ENCODE measurements around the gene PIK3R5. TPM values are rescaled to one million over a fixed set of nuclear protein-coding genes. Genes with fewer than 3 reads are reported as not detected.

Gene PIK3R5, protein sequence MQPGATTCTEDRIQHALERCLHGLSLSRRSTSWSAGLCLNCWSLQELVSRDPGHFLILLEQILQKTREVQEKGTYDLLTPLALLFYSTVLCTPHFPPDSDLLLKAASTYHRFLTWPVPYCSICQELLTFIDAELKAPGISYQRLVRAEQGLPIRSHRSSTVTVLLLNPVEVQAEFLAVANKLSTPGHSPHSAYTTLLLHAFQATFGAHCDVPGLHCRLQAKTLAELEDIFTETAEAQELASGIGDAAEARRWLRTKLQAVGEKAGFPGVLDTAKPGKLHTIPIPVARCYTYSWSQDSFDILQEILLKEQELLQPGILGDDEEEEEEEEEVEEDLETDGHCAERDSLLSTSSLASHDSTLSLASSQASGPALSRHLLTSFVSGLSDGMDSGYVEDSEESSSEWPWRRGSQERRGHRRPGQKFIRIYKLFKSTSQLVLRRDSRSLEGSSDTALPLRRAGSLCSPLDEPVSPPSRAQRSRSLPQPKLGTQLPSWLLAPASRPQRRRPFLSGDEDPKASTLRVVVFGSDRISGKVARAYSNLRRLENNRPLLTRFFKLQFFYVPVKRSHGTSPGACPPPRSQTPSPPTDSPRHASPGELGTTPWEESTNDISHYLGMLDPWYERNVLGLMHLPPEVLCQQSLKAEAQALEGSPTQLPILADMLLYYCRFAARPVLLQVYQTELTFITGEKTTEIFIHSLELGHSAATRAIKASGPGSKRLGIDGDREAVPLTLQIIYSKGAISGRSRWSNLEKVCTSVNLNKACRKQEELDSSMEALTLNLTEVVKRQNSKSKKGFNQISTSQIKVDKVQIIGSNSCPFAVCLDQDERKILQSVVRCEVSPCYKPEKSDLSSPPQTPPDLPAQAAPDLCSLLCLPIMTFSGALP
- total RNA-seq, result not detected in 2 replicates

DNA sequence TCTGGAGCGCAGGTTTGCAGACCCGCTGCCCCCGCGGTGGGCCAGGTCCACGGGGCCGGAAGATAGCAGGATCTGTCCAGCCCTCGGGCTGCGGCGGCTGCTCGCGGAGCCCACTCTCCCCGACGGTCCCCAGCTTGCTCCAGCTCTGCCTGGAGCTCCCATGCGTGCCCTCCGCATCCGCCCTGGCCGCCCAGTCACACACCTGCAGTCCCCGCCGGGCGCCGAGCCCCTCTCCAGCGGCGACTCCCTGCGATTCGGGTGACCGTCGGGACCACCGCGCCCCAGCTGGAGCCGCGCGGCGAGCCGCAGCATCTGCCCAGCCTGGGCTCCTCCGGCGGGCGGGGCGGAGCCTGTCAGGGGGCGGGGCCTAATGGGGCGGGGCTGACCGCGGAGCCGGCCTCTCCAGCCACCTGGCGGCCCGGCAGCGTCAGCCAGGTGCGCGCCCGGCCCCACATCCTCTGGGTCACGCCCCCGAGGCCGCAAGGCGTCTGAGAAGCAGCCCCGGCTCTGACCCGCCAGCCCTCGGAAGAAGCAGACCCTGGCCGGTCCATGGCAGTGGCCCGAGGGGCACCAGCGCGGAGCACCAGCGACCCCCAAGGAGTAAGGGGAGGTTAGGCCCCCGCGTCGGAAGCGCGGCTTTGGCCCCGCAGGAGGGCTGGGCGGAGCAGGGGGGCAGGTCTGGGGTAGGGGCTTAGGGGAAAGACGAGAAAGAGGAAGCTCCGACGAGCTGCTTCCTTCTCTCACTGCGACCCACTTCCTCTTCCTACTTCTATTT is at the start of gene PIK3R5:
PIK3R5 (minus strand) TSS at position 314 of the 775 bp plus-strand sequence. CDS start 54,213 bp downstream, outside the sequence.

DNA sequence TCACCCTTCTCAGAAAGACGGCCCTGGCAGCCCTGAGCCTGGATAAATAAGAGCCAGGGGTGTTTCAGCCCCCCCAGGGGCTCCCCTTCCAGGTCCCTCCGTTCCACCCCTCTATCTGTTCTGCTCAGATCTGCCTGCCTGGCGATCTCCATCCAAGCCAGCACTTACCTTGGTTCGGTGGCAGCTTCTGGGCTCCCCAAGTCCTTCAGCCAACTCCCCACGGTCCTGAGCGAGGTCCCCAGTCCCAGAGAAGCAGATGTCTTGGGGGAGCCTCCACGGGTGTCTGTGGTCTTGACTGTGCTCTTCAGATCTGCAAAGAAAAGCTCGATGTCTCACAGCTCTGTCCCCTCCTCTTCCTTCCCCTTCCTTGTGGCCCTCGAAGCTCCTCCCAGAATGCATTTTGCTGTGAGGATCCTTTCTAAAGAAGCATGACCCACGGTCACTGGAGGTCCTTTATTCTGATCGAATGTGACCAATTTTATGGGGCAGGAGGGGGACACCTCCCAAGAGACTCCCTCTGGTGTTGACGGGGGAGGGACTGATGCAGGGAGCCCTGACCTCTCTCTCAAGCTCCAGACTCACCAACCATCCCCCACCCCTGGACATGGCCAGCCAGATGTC is 98.0 kb downstream of the PIK3R5 start, which contains the start of gene PIK3R6:
PIK3R6 (minus strand) TSS at position 314 of the 621 bp plus-strand sequence. CDS start 17,880 bp downstream, outside the sequence.

Other genes with a start within 250 kb of the PIK3R5 start
- not detected in 2 replicates for gene CCDC42, start 220.9 kb downstream of the PIK3R5 start, total RNA-seq
- gene SPDYE4, start 207.2 kb downstream of the PIK3R5 start, total RNA-seq, result not detected in 2 replicates
- not detected in 2 replicates for gene MFSD6L, start 166.3 kb downstream of the PIK3R5 start, total RNA-seq
- not detected in 2 replicates for gene PIK3R6, start 98.0 kb downstream of the PIK3R5 start, total RNA-seq
- 0.16 and 1.0 TPM in 2 replicates for gene NTN1, start 55.8 kb upstream of the PIK3R5 start, total RNA-seq